GM19099 (cell line): ENCODE measurements around the gene POLRMT.

Source experiments
- POLR2A ChIP-seq: IDR thresholded peaks from 3 replicates; pipeline ENCODE4 v1.6.1; 2011; ENCODE audit warnings: low read depth; ENCODE audit not compliant: insufficient read length; ENCODE audit errors: extremely low read depth

POLRMT gene

DNA sequence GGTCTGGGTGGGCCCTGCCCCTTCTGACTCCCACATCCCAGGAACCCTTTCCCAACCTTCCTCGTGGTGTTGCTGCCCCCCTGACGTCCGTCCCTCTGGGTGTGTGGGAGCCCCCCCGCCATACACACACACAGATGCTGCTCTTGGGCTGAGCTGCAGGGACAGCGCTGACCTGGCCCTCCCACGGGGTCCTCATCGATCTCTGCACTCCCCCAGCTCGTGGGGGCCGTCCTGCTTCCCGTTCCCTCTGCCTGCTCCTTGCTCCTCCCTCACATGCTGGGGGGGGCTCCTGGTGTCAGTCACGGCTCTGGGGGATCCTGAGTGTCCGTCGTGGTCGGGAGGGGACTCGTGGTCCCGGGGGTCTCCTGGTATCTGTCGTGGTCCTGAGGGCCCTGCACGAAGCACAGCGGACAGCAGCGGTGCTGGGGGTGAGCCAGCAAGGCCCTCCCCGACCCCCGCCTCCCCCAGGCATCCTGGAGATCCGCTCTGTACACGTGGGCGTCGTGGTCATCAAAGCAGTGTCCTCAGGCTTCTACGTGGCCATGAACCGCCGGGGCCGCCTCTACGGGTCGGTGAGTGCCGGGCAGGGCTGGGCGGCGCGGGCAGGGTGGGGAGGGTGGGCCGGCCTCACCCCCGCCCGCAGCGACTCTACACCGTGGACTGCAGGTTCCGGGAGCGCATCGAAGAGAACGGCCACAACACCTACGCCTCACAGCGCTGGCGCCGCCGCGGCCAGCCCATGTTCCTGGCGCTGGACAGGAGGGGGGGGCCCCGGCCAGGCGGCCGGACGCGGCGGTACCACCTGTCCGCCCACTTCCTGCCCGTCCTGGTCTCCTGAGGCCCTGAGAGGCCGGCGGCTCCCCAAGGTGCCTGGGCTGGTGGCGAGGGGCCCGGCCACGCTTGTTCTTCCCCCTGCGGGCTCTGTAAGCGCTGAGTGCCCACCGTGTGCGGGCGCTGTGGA, 9.7 kb upstream of the POLRMT start:
- TF ChIP-seq POLR2A: no peak

DNA sequence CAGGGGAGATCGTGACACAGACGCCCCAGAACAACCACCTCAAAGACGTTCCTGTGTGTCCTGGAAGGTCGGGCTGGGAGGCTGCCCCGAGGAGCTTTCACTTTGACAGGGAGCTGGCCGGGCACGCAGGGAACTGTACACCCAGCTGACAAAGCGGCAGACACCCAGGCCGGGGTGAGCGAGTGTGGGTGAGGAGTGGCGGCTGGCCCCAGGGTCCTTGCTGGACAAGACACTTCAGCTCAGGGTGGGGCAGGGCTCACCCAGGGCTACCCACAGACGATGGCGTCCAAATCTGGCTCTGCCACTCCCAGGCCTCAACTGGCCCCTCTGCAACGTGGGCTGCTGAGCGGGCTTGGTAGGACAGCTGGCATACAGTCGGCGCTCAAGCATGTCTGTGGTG, 8.4 kb upstream of the POLRMT start:
- no peak for TF ChIP-seq POLR2A

DNA sequence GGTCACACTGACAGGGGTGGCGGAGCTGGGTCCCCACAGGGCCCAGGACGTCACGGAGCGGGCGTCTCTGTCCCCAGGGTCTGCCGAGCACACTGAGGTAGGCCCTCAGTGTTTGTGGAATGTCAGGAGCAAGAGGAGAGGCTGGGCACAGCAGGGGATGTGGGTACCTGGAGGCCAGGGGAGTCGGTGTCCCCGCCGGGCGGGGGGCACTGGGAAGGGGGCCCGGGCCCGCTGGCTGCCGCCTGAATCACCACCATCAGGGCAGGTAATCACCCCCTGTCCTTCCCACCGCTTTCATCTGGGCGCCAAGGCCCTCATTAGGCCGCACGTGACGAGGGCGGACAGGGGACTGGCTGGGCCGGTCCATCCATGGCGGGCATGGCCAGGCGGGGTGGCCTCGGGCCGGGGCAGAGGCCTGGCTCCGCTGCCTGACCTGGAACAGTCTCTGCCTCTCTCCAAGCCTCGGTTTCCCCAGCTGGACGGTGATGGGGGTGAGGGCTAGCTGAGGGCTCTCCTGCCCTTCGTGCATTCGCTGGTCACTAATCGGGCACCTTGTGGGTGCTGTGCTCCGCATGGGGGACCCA, 7.4 kb upstream of the POLRMT start:
- TF ChIP-seq POLR2A: no peak

DNA sequence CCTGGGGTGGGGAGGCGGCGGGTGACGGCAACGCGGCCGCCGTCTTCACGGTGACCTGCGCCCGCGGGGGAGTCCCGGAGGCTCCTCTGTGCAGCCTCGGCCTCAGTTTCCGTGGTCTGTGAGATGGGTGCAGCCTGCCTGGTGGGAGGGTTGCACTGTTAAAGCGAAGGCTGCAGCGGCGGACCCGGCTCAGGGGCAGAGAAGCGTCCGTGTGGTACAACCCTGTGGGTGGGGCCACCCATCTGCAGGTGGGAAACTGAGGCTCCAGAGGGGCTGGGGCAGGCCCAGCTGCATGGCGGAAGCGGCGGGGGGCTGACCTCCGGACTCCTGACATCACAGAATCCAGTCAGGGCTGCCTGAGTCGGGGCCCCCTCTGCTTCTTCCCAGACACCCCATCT, 6.8 kb upstream of the POLRMT start:
- TF ChIP-seq POLR2A: no peak

- no peak for TF ChIP-seq POLR2A
Observed at GRCh38 chr19:639253-640160, 6.2 kb upstream of the POLRMT start, which contains the start of gene FGF22. TSS of gene FGF22 (plus strand) at chr19:639879. CDS start at chr19:639926, 47 bp downstream.

DNA sequence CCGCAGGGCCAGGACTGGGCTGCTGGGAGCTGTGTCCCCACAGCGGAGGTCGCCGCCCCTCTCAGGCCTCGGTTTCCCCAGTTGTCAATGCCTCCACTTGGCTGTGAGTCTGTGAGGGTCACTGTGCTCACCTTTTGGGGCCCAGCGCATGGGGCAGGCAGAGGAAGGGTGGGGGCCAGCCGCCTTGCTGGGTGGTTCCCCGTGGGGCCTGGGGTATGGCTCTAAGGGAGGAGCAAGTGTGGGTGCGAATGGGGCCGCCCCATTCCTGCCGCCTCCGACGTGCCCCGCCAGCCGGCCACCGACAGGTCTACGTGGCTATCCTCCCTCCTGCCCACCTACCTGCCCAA, 5.5 kb upstream of the POLRMT start:
- no peak for TF ChIP-seq POLR2A

DNA sequence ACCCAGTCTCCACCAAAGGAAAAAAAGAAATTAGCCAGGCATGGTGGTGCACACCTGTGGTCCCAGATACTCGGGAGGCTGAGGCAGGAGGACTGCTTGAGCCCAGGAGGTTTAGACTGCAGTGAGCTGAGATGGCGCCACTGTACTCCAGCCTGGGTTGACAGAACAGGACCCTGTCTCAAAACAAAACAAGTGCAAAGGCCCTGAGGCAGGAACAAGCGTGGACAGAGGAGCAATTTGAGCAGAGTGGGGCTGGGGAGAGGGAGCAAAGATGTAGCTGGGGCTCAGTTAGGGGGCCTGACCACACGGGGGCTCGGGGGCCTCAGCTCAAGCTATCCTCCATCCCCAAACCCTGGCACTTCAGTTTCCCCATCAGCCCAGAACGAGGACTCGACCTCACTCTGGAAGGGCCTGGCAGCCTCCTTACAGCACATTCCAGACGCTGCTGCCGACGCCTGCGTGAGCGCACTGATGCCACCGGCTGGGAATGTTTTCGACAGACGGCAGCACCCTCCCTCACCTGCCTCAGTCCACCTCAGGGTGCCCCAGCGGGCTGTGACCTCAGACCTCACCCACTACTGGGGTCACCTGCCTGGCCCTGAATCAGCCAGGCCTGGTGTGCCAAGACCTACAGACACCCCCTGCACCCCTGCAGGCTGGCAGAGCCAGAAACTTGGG, 1.8 kb upstream of the POLRMT start:
- TF ChIP-seq POLR2A: no peak

- TF ChIP-seq POLR2A: no peak
Observed at GRCh38 chr19:633786-634639, 676 bp upstream of the POLRMT start.

DNA sequence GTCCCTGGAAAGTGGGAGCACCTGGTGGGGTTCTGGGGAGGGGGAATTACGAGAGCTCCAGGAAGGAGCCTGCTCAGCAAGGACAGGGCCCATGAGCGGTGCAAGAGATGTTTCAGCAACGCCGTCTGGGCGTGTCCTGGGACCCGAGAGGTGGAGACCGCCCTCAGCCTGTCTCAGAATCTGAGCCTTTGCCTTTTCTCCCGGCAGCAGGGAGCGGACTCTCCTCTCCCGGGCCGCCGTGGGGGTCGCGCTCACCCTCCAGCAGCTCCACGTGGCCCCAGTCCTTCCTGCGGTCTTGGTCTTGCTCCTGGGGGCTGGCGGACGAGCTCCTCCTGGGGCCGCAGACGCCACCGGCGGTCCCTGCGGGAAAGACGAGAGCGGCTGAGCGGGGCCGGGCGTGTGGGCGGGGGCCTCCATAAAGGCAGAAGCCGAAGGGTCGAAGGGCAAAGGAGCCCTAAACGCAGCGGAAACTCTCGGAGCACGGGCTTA, 714 bp downstream of the POLRMT start:
- TF ChIP-seq POLR2A: no peak

GRCh38 chr19:629961-630714, 3.2 kb downstream of the POLRMT start:
- TF ChIP-seq POLR2A: no peak

DNA sequence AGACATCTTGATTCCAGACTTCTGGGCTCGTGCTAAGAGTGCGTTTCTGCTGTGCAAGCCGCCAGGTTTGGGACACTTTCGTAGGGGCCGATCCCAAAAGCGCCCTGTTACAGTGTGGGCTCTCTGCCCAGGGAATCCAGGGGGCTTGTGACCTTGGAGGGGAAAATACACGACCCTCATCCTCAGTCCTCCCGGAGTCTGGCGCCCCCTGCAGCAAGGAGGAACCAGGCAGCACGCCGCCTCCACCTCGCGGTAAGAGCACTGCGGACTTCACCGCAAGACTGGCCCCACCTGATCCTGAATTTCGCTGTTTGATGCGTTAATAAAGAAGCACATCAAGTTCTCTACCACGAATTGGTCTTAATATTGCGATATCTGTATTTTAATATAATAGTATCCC, 5.2 kb downstream of the POLRMT start:
- TF ChIP-seq POLR2A: no peak

DNA sequence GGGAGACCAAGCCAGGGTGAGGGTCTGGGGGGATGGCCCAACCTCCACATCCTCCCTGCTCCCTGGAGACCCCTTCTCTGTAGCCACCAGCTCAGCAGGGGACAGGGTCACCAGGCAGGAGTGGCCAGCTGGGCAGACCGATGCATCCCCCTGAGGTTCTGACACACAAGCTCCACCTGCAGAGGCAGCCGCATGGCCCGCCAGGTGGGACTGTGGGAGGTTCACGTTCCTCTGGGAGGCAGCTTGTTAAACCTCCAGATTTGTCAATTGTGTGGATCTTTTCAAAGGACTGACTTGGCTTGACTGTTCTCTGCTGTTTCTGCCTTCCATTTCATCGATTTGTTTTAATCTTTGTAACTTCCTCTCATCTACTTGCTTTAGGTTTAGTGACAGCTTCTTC, 8.1 kb downstream of the POLRMT start:
- no peak for TF ChIP-seq POLR2A
